Measurements from ENCODE around the gene NDFIP2.
"Not testable (repeated sequence)": the region's sequence is repeated elsewhere in the genome, so short reads cannot be mapped to it uniquely, and the experiment has no call there.

Gene NDFIP2

DNA sequence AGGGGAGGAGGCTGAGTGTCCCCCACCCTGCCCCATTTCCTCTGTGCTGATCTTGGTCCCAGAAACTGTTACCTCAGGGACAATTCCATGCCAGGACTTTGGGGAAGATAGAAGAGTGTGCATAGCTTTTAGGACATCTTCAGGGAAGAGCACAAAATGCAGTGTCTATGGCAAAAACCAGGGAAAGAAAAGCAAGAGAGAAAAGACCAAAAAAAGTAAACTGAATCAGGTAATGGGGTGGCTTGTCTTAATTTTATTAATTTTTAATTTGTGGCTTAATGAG, 109.4 kb downstream of the NDFIP2 start:
- TF ChIP-seq CTCF (IDR thresholded peaks at IDR 0.05), result no peak
- Histone ChIP-seq H3K27me3 (no peaks in the 10 kb centered on the region), H3K4me3 (no peak overlapping the region), H3K27ac (no peak overlapping the region), H3K36me3 (no peaks in the 10 kb centered on the region), H3K4me1 (no peaks in the 10 kb centered on the region), H3K9me3 (no peaks in the 10 kb centered on the region)
- intact Hi-C loops (cut with DNase I; ENCODE audit: low total_unique reads), result no loop called here
- DNase-seq, result no peak

DNA sequence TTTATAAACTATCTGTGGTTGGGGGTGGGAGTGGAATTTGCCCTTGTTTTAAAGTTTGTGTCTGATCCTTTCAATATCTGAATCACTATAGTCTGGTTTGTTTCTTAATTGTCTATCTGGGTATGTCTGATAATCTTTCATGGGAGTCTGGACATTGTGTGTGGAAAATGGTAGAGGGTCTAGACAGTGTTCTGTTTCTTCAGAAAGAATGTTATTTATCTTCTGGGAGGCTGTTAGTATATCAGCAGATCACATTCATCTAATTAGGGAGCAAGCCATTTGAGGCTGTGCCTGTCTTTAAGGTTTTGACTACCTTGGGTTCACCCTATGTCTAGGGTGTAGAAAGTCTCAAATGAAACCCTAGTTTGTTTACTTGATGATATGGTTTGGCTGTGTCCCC, 110.5 kb downstream of the NDFIP2 start:
- intact Hi-C loops (cut with DNase I; ENCODE audit: low total_unique reads), result no loop called here
- TF ChIP-seq CTCF (IDR thresholded peaks at IDR 0.05), result no peak

DNA sequence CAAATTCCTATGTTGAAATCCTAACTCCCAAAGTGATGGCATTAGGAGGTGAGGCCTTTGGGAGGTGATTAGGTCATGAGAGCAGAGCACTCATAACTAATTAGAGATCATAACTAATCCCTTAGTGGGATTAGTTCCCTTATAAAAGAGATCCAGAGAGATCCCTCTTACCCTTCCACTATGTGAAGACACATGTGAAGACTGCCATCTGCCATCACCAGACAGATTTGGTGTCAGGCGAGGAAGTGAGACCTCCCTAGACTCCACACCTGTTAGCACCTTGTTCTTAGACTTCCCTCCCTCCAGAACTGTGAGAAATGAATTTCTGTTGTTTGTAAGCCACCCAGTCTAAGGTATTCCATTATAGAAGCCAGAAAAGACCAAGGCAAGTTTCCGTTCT, 112.2 kb downstream of the NDFIP2 start:
- no peaks in the 10 kb centered on the region for H3K27me3 ChIP-seq
- no peak for TF ChIP-seq CTCF (IDR thresholded peaks at IDR 0.05)
- no peaks in the 10 kb centered on the region for H3K9me3 ChIP-seq
- no peak overlapping the region for H3K4me3 ChIP-seq
- H3K27ac ChIP-seq, result no peak overlapping the region
- DNase-seq, result no peak
- intact Hi-C loops (cut with DNase I; ENCODE audit: low total_unique reads), result no loop called here
- H3K36me3 ChIP-seq, result no peaks in the 10 kb centered on the region
- no peaks in the 10 kb centered on the region for H3K4me1 ChIP-seq

More for the DNA sequence above, 110.5 kb downstream of the NDFIP2 start:
- Histone ChIP-seq H3K27ac (no peak overlapping the region), H3K36me3 (no peaks in the 10 kb centered on the region), H3K4me3 (no peak overlapping the region), H3K4me1 (no peaks in the 10 kb centered on the region), H3K27me3 (no peaks in the 10 kb centered on the region), H3K9me3 (no peaks in the 10 kb centered on the region)
- no peak for DNase-seq

GRCh38 chr13:79593641-79594275, 112.8 kb downstream of the NDFIP2 start:
- intact Hi-C loops (cut with DNase I; ENCODE audit: low total_unique reads), result no loop called here
- no peak for DNase-seq
- no peak for TF ChIP-seq CTCF (IDR thresholded peaks at IDR 0.05)

DNA sequence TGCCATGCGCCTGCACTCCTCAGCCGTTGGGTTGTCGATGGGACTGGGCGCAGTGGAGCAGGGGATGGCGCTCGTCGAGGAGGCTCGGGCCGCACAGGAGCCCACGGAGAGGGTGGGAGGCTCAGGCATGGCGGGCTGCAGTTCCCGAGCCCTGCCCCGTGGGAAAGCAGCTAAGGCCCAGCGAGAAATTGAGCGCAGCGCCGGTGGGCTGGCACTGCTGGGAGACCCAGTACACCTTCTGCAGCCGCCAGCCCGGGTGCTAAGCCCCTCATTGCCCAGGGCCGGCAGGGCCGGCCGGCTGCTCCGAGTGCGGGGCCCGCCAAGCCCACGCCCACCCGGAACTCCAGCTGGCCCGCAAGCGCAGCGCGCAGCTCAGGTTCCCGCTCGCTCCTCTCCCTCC, 119.2 kb downstream of the NDFIP2 start:
- H3K9me3 ChIP-seq; H3K4me1 ChIP-seq; DNase-seq; H3K36me3 ChIP-seq; H3K27me3 ChIP-seq; H3K27ac ChIP-seq; intact Hi-C loops (cut with DNase I; ENCODE audit: low total_unique reads); H3K4me3 ChIP-seq: not testable (repeated sequence)

More at GRCh38 chr13:79593641-79594275, 112.8 kb downstream of the NDFIP2 start:
- Histone ChIP-seq H3K27ac (no peak overlapping the region), H3K27me3 (no peaks in the 10 kb centered on the region), H3K9me3 (no peaks in the 10 kb centered on the region), H3K36me3 (no peaks in the 10 kb centered on the region), H3K4me1 (no peaks in the 10 kb centered on the region), H3K4me3 (no peak overlapping the region)

- Histone ChIP-seq H3K36me3 (no peaks in the 10 kb centered on the region), H3K9me3 (no peaks in the 10 kb centered on the region), H3K27me3 (no peaks in the 10 kb centered on the region), H3K4me3 (no peak overlapping the region), H3K27ac (no peak overlapping the region), H3K4me1 (no peaks in the 10 kb centered on the region)
- no peak for TF ChIP-seq CTCF (IDR thresholded peaks at IDR 0.05)
- intact Hi-C loops (cut with DNase I; ENCODE audit: low total_unique reads), result no loop called here
- no peak for DNase-seq
Measured at GRCh38 chr13:79602936-79603335, 122.0 kb downstream of the NDFIP2 start.
